Mucosa of descending colon (tissue), 3 donors: ENCODE results near the gene ARHGEF9. TPM values are rescaled to one million over a fixed set of nuclear protein-coding genes. Genes with fewer than 3 reads are reported as not detected.
A peak's percentile ranks its signal among the peaks of the same experiment; 100 is the strongest.

ENCODE experiments used
- ATAC-seq: fragments of 200-7000 bp; cut with Tn5 transposase; one replicate; pipeline ENCODE4 v1.9.1; 2020; ENCODE audit warnings: mild to moderate bottlenecking, moderate library complexity
- DNase-seq, 3 donors: peaks; one replicate each; pipeline ENCODE4 v3.0.0-alpha.2; 2020
- H3K36me3 ChIP-seq: fragments of 200-600 bp; one replicate; pipeline ENCODE4 v1.8.0; 2021; ENCODE audit warnings: low read depth, mild to moderate bottlenecking
- H3K4me1 ChIP-seq: fragments of 200-600 bp; one replicate; pipeline ENCODE4 v1.8.0; 2021; ENCODE audit warnings: low read depth, mild to moderate bottlenecking
- H3K4me3 ChIP-seq: fragments of 200-600 bp; one replicate; pipeline ENCODE4 v1.8.0; 2021; ENCODE audit warnings: mild to moderate bottlenecking
- H3K9me3 ChIP-seq: fragments of 200-600 bp; one replicate; pipeline ENCODE4 v1.8.0; 2021; ENCODE audit warnings: mild to moderate bottlenecking
- CTCF ChIP-seq: fragments of 200-600 bp; IDR thresholded peaks from one replicate; pipeline ENCODE4 v1.8.0; 2022; ENCODE audit warnings: antibody characterized with exemption, mild to moderate bottlenecking
- intact Hi-C, 2 donors: fragments of 100-400 bp; cut with DNase I in 1 of 2; cut with micrococcal nuclease in 1 of 2; formaldehyde crosslinking; loops; one replicate each; pipeline versions ENCODE4 v1.11.0 to v1.11.1; 2022; cut with DNase I, micrococcal nuclease
- total RNA-seq, 3 donors: library from RNA; stranded (reverse); fragmentation: NEBNext Ultra II Directional in 2 of 3; extraction: Animal tissue kit (Norgen Biotek cat#: 25700) in 2 of 3; gene quantifications; one replicate each; pipeline versions ENCODE4 v1.2.1 to v1.2.4, GENCODE V29; 2021 to 2023
- donor health status: DM: no; HTN: no; CAD: no; lungs with moderate emphysema.
- donor health status: DM: no; HTN: no; CAD: no.
- donor health status: DM: no; HTN: yes; CAD: no.

ARHGEF9 gene
- total RNA-seq, 3 donors from 2014 or later: 33.7 to 34.6 (median 34.3) TPM

- no peaks in the 10 kb centered on the region for H3K9me3 ChIP-seq
- H3K4me1 ChIP-seq: no peaks in the 10 kb centered on the region
- intact Hi-C loops: no loop called here
- DNase-seq (no peak), ATAC-seq (peak; percentile 42)
- H3K36me3 ChIP-seq: no peaks in the 10 kb centered on the region
- TF ChIP-seq CTCF: no peak
- no peak overlapping the region for H3K4me3 ChIP-seq
These were observed 19.3 kb downstream of the ARHGEF9 start for GRCh38 chrX:63765712-63766111.

GRCh38 chrX:63764946-63765345 is 20.1 kb downstream of the ARHGEF9 start:
- TF ChIP-seq CTCF: no peak
- Histone ChIP-seq H3K4me3 (no peak overlapping the region), H3K36me3 (no peaks in the 10 kb centered on the region), H3K4me1 (no peaks in the 10 kb centered on the region), H3K9me3 (no peaks in the 10 kb centered on the region)
- ATAC-seq (no peak), DNase-seq (no peak)
- intact Hi-C loops: no loop called here

GRCh38 chrX:63761639-63762038 is 23.4 kb downstream of the ARHGEF9 start:
- Histone ChIP-seq H3K9me3 (no peaks in the 10 kb centered on the region), H3K4me3 (no peak overlapping the region), H3K36me3 (no peaks in the 10 kb centered on the region), H3K4me1 (no peaks in the 10 kb centered on the region)
- intact Hi-C loops: no loop called here
- ATAC-seq (no peak), DNase-seq (no peak)
- no peak for TF ChIP-seq CTCF

- TF ChIP-seq CTCF: no peak
- intact Hi-C loops: no loop called here
- no peak for ATAC-seq
- no peak for DNase-seq
- H3K4me3 ChIP-seq: no peak overlapping the region
- no peaks in the 10 kb centered on the region for H3K9me3 ChIP-seq
- peaks cover 2% of the 10 kb centered on the region for H3K4me1 ChIP-seq
- H3K36me3 ChIP-seq: no peaks in the 10 kb centered on the region
These were observed 27.0 kb downstream of the ARHGEF9 start for GRCh38 chrX:63758011-63758410.

- no peaks in the 10 kb centered on the region for H3K36me3 ChIP-seq
- no peak for ATAC-seq
- H3K4me1 ChIP-seq: peaks cover 2% of the 10 kb centered on the region
- no peaks in the 10 kb centered on the region for H3K9me3 ChIP-seq
- H3K4me3 ChIP-seq: no peak overlapping the region
- DNase-seq: no peak
- intact Hi-C loops: no loop called here
- TF ChIP-seq CTCF: no peak
These were observed 29.1 kb downstream of the ARHGEF9 start for GRCh38 chrX:63755892-63756291.
